ENCODE results near the gene TXNRD2.

Gene TXNRD2

DNA sequence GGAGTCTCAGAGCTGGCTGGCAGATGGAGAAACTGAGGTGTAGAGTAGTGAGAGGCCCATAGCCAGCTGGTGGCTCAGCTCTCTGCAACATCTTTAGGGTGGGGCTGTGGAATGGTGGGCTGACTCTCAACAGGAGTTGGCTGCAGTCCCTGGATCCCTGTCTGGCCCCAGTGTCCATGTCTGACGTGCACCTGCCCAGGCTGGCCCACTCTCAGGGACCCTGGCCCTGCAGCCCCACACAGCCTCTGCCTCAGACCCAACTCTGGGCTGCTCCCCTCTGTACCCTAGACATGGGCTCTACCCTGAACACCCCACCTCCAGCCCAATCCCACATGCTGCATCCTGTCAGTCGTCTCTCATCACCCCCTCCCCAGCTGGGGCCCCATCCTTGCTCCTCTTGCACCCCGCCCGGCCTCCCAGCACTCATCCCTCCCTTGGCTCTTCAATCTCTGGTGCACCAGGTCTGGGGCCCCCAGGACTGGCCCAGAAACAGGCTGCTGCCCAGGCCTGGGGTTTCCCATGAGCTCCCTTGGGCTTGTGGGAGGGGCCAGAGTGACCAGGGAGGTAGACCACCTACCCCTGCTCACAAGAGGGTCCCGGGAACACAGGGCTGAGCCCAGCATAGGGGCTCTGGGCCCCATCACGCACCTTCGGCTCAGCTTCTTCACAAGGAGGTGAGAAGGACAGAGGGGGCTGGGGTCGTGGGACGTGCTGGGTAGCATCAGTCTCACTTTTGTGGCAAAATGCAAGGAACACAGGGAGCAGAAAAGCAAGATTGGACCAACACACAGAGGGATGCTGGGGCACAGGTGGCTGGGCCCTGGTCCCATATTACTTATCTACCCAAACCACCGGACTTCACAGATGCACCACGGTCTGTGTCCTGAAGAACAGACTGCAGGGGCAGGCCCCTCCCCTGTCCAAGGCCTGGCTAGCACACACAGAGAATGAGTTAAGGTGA is 43.5 kb upstream of the TXNRD2 start:
- DNase-seq (ENCODE audit: low spot score in 2 of 2): no peak
- Mint-ChIP-seq H3K27me3 (no peaks in the 10 kb centered on the region), H3K9me3 (no peaks in the 10 kb centered on the region)

GRCh38 chr22:19984201-19984753 is 42.7 kb upstream of the TXNRD2 start:
- DNase-seq (ENCODE audit: low spot score in 2 of 2) (no peak), ATAC-seq (replicated peaks; ENCODE audit: extremely low read depth, poor library complexity, severe bottlenecking) (no peak)
- Mint-ChIP-seq H3K27me3 (no peaks in the 10 kb centered on the region), H3K4me1 (no peaks in the 10 kb centered on the region), H3K36me3 (ENCODE audit: insufficient read depth) (no peaks in the 10 kb centered on the region), H3K4me3 (no peak overlapping the region), H3K9me3 (no peaks in the 10 kb centered on the region), H3K27ac (ENCODE audit: low read depth) (no peak overlapping the region)

More for the DNA sequence above, 43.5 kb upstream of the TXNRD2 start:
- Mint-ChIP-seq H3K27ac (ENCODE audit: low read depth) (no peak overlapping the region), H3K36me3 (ENCODE audit: insufficient read depth) (no peaks in the 10 kb centered on the region), H3K4me3 (no peak overlapping the region), H3K4me1 (no peaks in the 10 kb centered on the region)
- ATAC-seq (replicated peaks; ENCODE audit: extremely low read depth, poor library complexity, severe bottlenecking): no peak

GRCh38 chr22:19983741-19984140 is 42.1 kb upstream of the TXNRD2 start:
- no peak for ATAC-seq (replicated peaks; ENCODE audit: extremely low read depth, poor library complexity, severe bottlenecking)
- no peak overlapping the region for H3K27ac Mint-ChIP-seq (ENCODE audit: low read depth)
- H3K9me3 Mint-ChIP-seq: no peaks in the 10 kb centered on the region
- H3K36me3 Mint-ChIP-seq (ENCODE audit: insufficient read depth): no peaks in the 10 kb centered on the region
- H3K4me3 Mint-ChIP-seq: no peak overlapping the region
- H3K27me3 Mint-ChIP-seq: no peaks in the 10 kb centered on the region
- DNase-seq (ENCODE audit: low spot score in 2 of 2): no peak
- no peaks in the 10 kb centered on the region for H3K4me1 Mint-ChIP-seq

- Mint-ChIP-seq H3K27ac (ENCODE audit: low read depth) (no peak overlapping the region), H3K4me1 (no peaks in the 10 kb centered on the region), H3K27me3 (no peaks in the 10 kb centered on the region), H3K4me3 (no peak overlapping the region), H3K9me3 (no peaks in the 10 kb centered on the region), H3K36me3 (ENCODE audit: insufficient read depth) (no peaks in the 10 kb centered on the region)
- ATAC-seq (replicated peaks; ENCODE audit: extremely low read depth, poor library complexity, severe bottlenecking) (no peak), DNase-seq (ENCODE audit: low spot score in 2 of 2) (no peak)
Observed at GRCh38 chr22:19982991-19983578, 41.5 kb upstream of the TXNRD2 start.

- DNase-seq (ENCODE audit: low spot score in 2 of 2): no peak
- H3K27me3 Mint-ChIP-seq: no peaks in the 10 kb centered on the region
- no peaks in the 10 kb centered on the region for H3K4me1 Mint-ChIP-seq
- H3K9me3 Mint-ChIP-seq: no peaks in the 10 kb centered on the region
- ATAC-seq (replicated peaks; ENCODE audit: extremely low read depth, poor library complexity, severe bottlenecking): no peak
- no peaks in the 10 kb centered on the region for H3K36me3 Mint-ChIP-seq (ENCODE audit: insufficient read depth)
- no peak overlapping the region for H3K4me3 Mint-ChIP-seq
- H3K27ac Mint-ChIP-seq (ENCODE audit: low read depth): no peak overlapping the region
Observed at GRCh38 chr22:19981961-19982920, 40.6 kb upstream of the TXNRD2 start.

DNA sequence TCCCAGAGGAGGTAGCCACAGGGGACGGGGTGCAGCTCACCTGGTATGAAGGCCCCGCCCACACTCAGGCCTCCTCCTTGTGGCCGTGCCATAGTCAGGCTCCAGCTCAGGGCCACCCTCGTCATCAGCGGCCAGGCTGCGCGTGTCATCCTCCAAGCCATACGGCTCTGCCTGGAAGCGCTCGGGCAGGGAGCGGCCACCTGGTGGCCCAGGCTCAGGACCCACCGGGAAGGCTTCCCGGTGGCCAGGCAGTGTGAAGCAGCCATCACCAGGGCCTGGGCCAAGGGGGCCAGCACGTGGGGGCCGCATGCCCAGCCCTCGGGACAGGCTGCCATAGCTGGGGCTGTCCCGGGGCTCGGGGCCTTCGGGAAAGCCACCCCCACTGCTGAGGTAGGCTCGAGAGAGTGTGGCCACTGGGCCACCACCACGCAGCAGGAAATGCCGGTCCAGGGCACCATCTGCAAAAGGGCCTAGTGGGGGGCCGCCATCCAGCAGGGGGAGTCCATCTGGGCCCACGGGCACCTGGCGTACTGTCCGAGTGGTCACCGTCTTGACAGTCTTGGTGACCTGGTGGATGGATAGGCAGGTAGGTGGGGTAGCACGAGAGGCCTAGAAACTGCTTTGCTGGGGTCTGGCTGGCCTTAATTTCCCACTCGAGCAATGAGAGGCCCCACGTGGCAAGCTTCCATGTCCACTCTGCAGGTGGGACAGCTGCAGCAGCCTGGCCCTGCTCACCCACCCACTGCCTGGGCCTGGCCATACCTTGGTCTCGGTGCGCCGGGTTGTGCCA is 39.7 kb upstream of the TXNRD2 start:
- H3K9me3 Mint-ChIP-seq: no peaks in the 10 kb centered on the region
- no peaks in the 10 kb centered on the region for H3K4me1 Mint-ChIP-seq
- no peaks in the 10 kb centered on the region for H3K36me3 Mint-ChIP-seq (ENCODE audit: insufficient read depth)
- ATAC-seq (replicated peaks; ENCODE audit: extremely low read depth, poor library complexity, severe bottlenecking) (no peak), DNase-seq (ENCODE audit: low spot score in 2 of 2) (no peak)
- H3K27ac Mint-ChIP-seq (ENCODE audit: low read depth): no peak overlapping the region
- no peak overlapping the region for H3K4me3 Mint-ChIP-seq
- H3K27me3 Mint-ChIP-seq: no peaks in the 10 kb centered on the region

DNA sequence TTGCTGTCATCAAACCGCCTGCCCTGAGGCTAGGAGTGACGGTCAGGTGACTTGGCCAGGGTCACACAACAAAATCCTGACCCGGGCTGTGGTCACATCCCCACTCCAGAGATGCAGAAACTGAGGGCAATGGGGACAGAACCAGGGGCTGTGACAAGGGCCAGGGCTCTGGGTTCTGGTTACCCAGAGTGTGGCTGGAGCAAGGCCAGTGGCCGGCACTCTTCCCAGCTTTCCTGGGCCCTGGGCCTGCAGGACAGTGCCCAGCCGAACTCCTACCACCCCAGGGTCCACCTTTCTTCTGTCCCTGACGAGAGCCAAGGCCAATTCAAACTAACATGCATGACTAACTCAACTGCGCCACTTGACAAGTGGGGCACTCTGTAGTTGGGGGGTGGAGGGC is 39.1 kb upstream of the TXNRD2 start:
- ATAC-seq (replicated peaks; ENCODE audit: extremely low read depth, poor library complexity, severe bottlenecking) (no peak), DNase-seq (ENCODE audit: low spot score in 2 of 2) (no peak)
- Mint-ChIP-seq H3K36me3 (ENCODE audit: insufficient read depth) (no peaks in the 10 kb centered on the region), H3K4me3 (no peak overlapping the region), H3K27me3 (no peaks in the 10 kb centered on the region), H3K4me1 (no peaks in the 10 kb centered on the region), H3K27ac (ENCODE audit: low read depth) (no peak overlapping the region), H3K9me3 (no peaks in the 10 kb centered on the region)

- Mint-ChIP-seq H3K27me3 (no peaks in the 10 kb centered on the region), H3K4me1 (peaks cover 6% of the 10 kb centered on the region), H3K36me3 (ENCODE audit: insufficient read depth) (peaks cover 2% of the 10 kb centered on the region), H3K9me3 (no peaks in the 10 kb centered on the region), H3K27ac (ENCODE audit: low read depth) (no peak overlapping the region), H3K4me3 (no peak overlapping the region)
- ATAC-seq (replicated peaks; ENCODE audit: extremely low read depth, poor library complexity, severe bottlenecking) (no peak), DNase-seq (ENCODE audit: low spot score in 2 of 2) (no peak)
Observed at GRCh38 chr22:19979712-19980493, 38.3 kb upstream of the TXNRD2 start.

- peaks cover 9% of the 10 kb centered on the region for H3K4me1 Mint-ChIP-seq
- H3K4me3 Mint-ChIP-seq: no peak overlapping the region
- no peaks in the 10 kb centered on the region for H3K9me3 Mint-ChIP-seq
- no peak for ATAC-seq (replicated peaks; ENCODE audit: extremely low read depth, poor library complexity, severe bottlenecking)
- DNase-seq (ENCODE audit: low spot score in 2 of 2): no peak
- peaks cover 4% of the 10 kb centered on the region for H3K36me3 Mint-ChIP-seq (ENCODE audit: insufficient read depth)
- H3K27me3 Mint-ChIP-seq: no peaks in the 10 kb centered on the region
- no peak overlapping the region for H3K27ac Mint-ChIP-seq (ENCODE audit: low read depth)
Observed at GRCh38 chr22:19978748-19979147, 37.1 kb upstream of the TXNRD2 start.

GRCh38 chr22:19977296-19978243 is 36.0 kb upstream of the TXNRD2 start:
- Mint-ChIP-seq H3K36me3 (ENCODE audit: insufficient read depth) (peaks cover 4% of the 10 kb centered on the region), H3K27ac (ENCODE audit: low read depth) (no peak overlapping the region), H3K9me3 (no peaks in the 10 kb centered on the region), H3K27me3 (no peaks in the 10 kb centered on the region), H3K4me3 (no peak overlapping the region), H3K4me1 (peaks cover 9% of the 10 kb centered on the region)
- ATAC-seq (replicated peaks; ENCODE audit: extremely low read depth, poor library complexity, severe bottlenecking) (no peak), DNase-seq (ENCODE audit: low spot score in 2 of 2) (no peak)

Measured in central memory CD8-positive, alpha-beta T cell (primary cell).